NCI-H1436 treated with DMSO at 0.1 percent for 48 hours (cell line): ENCODE results near the gene RPA1.
"Not testable (repeated sequence)": the region's sequence is repeated elsewhere in the genome, so short reads cannot be mapped to it uniquely, and the experiment has no call there.

Source experiments
- DNase-seq: peaks from one replicate; lab custom pipeline; 2025; lab: John Stamatoyannopoulos, UW

RPA1 gene

GRCh38 chr17:1829592-1830257, at the start of gene RPA1, which contains the start of gene SMYD4:
TSS of gene RPA1 (plus strand) at chr17:1830005. CDS start at chr17:1830094, 89 bp downstream.
TSS of gene SMYD4 (minus strand) at chr17:1829902. CDS start at chr17:1827994, 1,908 bp downstream.
- no peak for DNase-seq

GRCh38 chr17:1782171-1782567, 47.6 kb upstream of the RPA1 start:
- no peak for DNase-seq

- DNase-seq = no peak
These were observed 46.5 kb upstream of the RPA1 start for GRCh38 chr17:1783271-1783670.

- no peak for DNase-seq
These were observed 45.8 kb upstream of the RPA1 start for GRCh38 chr17:1783834-1784611.

GRCh38 chr17:1785930-1786329, 43.9 kb upstream of the RPA1 start:
- DNase-seq = no peak

- no peak for DNase-seq
These were observed 43.1 kb upstream of the RPA1 start for GRCh38 chr17:1786708-1787107.

- no peak for DNase-seq
These were observed 42.4 kb upstream of the RPA1 start for GRCh38 chr17:1787301-1787902.

GRCh38 chr17:1789936-1790335, 39.9 kb upstream of the RPA1 start:
- DNase-seq = no peak

- no peak for DNase-seq
These were observed 37.0 kb upstream of the RPA1 start for GRCh38 chr17:1792495-1793446.

- no peak for DNase-seq
These were observed 36.4 kb upstream of the RPA1 start for GRCh38 chr17:1793447-1793806.

GRCh38 chr17:1796800-1797199, 33.0 kb upstream of the RPA1 start:
- no peak for DNase-seq

- DNase-seq = no peak
These were observed 32.5 kb upstream of the RPA1 start for GRCh38 chr17:1797323-1797722.

GRCh38 chr17:1797846-1798245, 32.0 kb upstream of the RPA1 start:
- not testable (repeated sequence) for DNase-seq

GRCh38 chr17:1800240-1800639, 29.6 kb upstream of the RPA1 start:
- no peak for DNase-seq

- DNase-seq = no peak
These were observed 29.1 kb upstream of the RPA1 start for GRCh38 chr17:1800712-1801111.

- DNase-seq = no peak
These were observed 27.4 kb upstream of the RPA1 start for GRCh38 chr17:1802429-1802828.

- no peak for DNase-seq
These were observed 26.5 kb upstream of the RPA1 start for GRCh38 chr17:1803280-1803679.

- DNase-seq = no peak
These were observed 21.9 kb upstream of the RPA1 start for GRCh38 chr17:1807890-1808289.

- DNase-seq = no peak
These were observed 21.2 kb upstream of the RPA1 start for GRCh38 chr17:1808644-1809043.

- not testable (repeated sequence) for DNase-seq
These were observed 20.0 kb upstream of the RPA1 start for GRCh38 chr17:1809815-1810214.

GRCh38 chr17:1810450-1811103, 19.2 kb upstream of the RPA1 start:
- no peak for DNase-seq
